ENCODE measurements around the gene ZBTB16.

Gene ZBTB16

GRCh38 chr11:114192841-114193389, 133.4 kb downstream of the ZBTB16 start:
- peak in 1 of 3 donors; percentile 10 for DNase-seq

DNA sequence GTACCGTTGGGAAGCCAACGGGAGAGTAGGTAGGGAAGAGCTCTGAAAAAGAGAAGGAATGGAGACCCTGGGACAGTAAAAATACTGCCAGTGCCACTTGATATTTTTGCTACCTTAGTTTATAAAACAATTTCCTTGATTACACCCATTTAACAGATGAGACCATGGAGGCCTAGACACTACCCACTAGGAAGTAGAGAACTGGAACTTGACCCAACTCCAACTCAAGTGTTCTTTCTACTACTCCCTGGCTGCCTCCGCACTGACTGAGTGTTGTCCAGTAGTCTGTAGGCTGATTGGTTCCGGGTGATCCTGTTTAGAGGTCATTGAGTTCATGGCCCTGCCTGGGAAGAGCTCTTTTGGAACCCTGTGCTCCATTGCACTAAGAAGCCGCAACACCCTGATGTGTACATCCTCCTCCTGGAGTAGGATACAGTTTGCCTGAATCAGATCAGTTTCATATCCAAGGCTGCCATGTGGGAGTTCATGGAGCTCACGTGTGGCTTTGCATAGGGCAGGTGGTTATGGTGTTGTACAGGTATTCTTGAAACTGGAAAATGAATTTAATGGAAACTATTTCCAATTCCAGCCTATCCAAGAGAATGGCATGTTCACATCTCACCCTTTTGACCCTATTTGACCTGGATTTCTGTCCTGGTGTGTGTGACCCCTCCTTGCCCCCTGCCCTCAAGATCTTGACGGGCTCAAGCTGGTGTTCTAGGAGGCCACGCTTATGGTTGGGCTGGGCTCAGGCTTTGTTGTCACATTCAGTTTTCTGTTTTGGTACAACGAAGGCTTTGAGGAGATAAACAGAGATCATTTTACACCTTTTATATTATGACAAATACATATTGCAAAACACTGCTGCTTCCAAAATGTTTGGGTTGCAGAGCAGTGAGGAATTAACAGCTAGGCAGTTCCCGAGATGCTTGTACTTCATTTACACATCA, 134.5 kb downstream of the ZBTB16 start:
- DNase-seq, result no peak

DNA sequence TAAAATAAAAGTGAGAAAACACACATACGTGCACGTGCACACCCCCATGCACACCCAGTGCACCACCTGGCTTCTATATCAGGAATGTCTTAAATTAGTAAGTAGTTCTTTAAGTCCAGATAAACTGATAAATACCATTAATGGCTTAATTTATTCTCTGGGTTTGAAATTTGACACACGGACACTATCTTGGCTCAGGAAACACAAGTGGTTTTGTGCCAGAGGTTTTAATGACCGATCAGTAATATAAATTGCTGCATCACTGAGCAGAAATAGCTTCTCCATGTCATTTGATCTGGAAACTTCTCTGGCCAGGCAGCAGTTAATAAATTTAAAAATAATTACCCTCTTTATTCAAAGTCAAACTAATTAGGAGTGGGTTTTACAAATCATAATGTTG, 135.2 kb downstream of the ZBTB16 start:
- DNase-seq, result no peak

DNA sequence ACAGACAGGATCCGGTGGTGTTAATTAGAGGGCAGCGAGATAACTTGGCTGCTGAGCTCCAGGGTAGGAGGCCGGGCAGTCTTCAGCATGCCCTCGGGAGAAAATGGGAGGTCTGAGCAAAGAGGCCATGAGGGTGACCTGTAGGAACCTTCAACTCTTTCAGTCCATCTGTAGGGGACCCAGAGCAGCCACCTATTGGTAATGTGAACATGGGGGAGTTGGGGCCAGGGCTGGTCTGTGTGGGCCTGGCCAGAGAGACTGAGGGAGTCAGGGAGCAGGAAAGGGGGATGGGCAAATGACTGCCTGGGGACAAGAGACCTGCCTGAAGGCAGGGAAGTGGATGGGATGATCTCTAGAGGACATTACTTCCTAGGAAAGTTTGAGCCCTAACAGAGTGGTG, 135.6 kb downstream of the ZBTB16 start:
- DNase-seq, result no peak

DNA sequence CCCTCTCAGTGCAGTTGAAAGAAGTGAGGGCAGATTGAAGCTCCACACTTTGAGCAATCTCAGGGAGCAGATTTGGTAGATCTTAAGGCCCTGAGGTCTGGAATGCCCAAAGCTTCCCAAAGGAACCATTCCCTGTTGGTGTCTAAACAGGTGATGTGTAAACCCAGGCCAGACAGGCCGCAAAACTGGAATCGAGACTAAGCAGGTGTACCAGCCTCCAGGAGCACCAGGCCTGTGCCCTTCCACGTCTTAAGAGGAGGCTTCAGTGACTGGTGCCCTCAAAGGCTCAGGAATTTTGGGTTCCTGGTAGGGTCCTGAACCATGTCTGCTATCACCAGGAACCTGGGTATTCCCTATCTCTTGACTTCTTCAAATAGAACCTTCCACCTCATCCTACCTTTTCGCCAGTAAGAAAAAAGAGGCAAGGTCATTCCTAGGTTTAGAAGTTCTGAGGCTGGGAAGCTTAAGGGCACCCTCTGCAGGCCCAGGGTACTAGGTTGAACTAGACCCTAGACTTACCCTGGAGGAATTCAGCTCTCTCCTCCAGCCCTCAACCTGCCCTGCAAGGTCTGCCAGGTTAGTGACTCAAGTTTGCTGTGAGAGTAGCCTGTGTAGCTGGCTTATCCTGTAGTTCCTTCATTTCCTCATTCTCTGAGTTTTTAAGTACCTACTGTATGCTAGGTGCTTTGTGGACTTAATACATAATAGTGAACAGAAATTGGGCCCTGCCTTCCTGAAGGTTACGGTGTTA, 136.6 kb downstream of the ZBTB16 start:
- no peak for DNase-seq

GRCh38 chr11:114196997-114197703, 137.6 kb downstream of the ZBTB16 start:
- no peak for DNase-seq

DNA sequence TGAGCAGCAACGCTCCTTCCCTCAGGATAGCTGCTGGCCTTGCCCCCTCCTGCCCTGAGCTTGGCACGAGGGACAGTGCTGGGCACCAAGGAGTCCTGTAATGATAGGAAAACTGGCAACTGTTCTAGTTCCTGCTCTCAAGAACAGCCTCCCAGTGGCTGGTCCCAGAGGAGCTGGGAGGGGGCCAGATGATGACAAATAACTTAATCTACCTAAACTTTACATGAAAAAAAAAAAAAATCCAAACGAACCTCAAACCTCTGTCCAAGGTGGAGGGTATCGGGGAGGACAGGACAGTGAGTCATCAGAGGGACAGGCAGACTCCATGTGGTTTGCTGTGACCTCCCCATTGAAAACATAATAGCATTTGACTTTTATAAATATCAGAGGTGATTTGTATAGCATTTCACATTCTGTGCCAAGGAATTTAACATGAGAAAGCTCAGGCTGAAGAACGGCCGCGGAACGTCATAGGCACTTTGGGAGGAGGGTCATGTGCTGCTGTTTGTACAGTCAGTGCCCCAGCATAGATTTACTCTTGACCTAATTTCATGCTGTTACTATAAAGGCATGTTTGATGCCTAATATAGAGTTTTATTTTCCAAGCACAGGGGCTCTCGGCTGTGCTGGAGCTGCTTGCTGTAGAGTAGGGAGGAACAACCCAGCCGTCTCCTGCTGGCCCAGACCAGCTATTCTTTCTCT, 138.4 kb downstream of the ZBTB16 start:
- no peak for DNase-seq

GRCh38 chr11:114199051-114199450, 139.5 kb downstream of the ZBTB16 start:
- DNase-seq, result no peak

- no peak for DNase-seq
Measured at GRCh38 chr11:114200351-114201133, 141.0 kb downstream of the ZBTB16 start.

DNA sequence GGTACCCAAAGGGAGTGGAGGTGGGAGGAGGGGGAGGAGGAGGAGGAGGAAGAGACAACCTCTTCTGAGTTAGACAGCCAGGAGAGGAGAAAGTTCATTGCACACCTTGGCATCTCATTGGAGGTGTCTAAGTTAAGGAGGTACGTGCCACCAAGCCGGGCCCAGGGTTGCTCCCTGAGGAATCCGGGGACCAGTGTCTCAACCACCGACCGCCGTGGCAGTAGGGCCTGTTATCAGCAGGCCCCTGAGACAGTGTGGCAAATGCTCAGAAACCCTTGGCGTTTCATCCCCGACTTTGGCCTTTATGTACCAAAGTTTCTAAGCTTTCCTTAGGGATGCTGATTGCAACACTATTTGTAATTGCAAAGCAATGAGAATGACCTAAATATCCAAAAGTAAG, 141.7 kb downstream of the ZBTB16 start:
- no peak for DNase-seq

DNA sequence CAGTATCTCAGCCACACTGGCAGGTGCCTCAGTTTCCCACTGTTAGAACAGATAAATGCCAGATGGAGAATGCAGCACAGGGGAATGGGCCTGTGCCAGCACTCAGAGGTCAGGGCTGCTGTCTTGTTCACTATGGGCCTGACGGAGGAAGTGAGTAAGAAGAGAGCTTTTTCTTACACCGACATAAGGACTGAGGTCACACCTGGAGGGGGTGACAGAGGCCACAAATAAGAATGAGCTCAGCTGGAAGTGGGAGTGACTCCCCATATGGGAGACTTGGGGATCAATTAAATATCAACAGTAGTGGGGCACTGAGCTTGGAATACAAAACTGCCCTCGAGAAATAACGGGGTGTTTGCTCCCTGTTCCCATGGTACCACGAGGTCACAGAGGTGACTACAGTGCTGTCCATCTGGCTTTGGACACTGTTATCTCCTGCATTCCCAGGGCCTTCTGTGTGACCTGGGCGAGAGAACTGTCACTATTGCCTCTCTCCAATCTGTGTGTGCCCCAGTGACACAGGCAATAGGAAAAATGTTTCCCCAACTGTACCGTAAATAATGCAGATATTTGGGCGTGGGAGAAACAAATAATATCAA, 142.6 kb downstream of the ZBTB16 start:
- DNase-seq, result no peak

GRCh38 chr11:114207096-114207495, 147.6 kb downstream of the ZBTB16 start:
- DNase-seq, result no peak

GRCh38 chr11:114208377-114208776, 148.9 kb downstream of the ZBTB16 start:
- DNase-seq, result peak; percentile 32 to 57 (median 35)

GRCh38 chr11:114209343-114209742, 149.8 kb downstream of the ZBTB16 start:
- no peak for DNase-seq

GRCh38 chr11:114209904-114210303, 150.4 kb downstream of the ZBTB16 start:
- no peak for DNase-seq

- no peak for DNase-seq
Measured at GRCh38 chr11:114211444-114212121, 152.1 kb downstream of the ZBTB16 start.

DNA sequence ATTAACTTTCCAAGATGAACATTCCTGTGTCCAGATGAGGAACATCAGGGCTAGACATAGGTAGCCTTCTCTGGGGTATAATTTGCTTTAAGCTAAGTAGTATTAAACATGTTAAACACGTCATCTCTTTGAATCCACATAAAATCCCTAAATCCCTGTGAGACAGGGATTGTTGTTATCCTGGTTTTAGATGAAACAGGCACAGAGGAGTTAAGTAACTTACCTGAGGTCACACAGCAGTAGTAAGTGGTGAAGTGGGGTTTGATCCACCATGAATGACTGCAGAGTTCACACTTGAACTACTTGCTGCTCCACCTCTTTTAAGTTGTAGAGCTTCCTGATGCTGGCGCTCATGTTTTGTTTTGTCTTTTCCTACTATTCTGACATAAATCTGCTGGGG, 154.1 kb downstream of the ZBTB16 start:
- DNase-seq, result no peak

GRCh38 chr11:114215428-114215827, 155.9 kb downstream of the ZBTB16 start:
- DNase-seq, result no peak

GRCh38 chr11:114215871-114216795, 156.6 kb downstream of the ZBTB16 start:
- DNase-seq, result no peak
